HEK293T (cell line): ENCODE measurements around the gene SLC5A2.

Experiments
- CTCF ChIA-PET: fragments of 350-600 bp; formaldehyde crosslinking; extraction: SDS; loops from one replicate; lab custom pipeline; 2021; ENCODE audit warnings: antibody characterized with exemption, inconsistent platforms; lab: Yijun Ruan, JAX
- POLR2A ChIA-PET: fragments of 350-600 bp; formaldehyde crosslinking; extraction: SDS; loops from one replicate; lab custom pipeline; 2020; ENCODE audit warnings: antibody characterized with exemption, inconsistent platforms; lab: Yijun Ruan, JAX
- DNase-seq: peaks from one replicate; pipeline ENCODE4 v3.0.0; 2012; ENCODE audit warnings: mixed read lengths; ENCODE audit errors: extremely low spot score
- BHLHE40 ChIP-seq: fragments of 450-650 bp; IDR thresholded peaks from 2 replicates; pipeline ENCODE4 v1.6.1; 2016; ENCODE audit warnings: mild to moderate bottlenecking, moderate library complexity, borderline replicate concordance
- CTBP1 ChIP-seq: fragments of 450-650 bp; IDR thresholded peaks from 2 replicates; pipeline ENCODE4 v1.6.1; 2016; ENCODE audit warnings: borderline replicate concordance
- ELF4 ChIP-seq: fragments of 450-650 bp; IDR thresholded peaks from 2 replicates; pipeline ENCODE4 v1.6.1; 2017; ENCODE audit warnings: antibody characterized with exemption
- FOXK2 ChIP-seq: fragments of 450-650 bp; IDR thresholded peaks from 2 replicates; pipeline ENCODE4 v1.6.1; 2016; ENCODE audit warnings: mild to moderate bottlenecking
- FOXM1 ChIP-seq: fragments of 450-650 bp; IDR thresholded peaks from 2 replicates; pipeline ENCODE4 v1.6.1; 2017; ENCODE audit warnings: mild to moderate bottlenecking, borderline replicate concordance
- HDGF ChIP-seq: fragments of 450-650 bp; IDR thresholded peaks from 2 replicates; pipeline ENCODE4 v1.6.1; 2017; ENCODE audit warnings: antibody characterized with exemption, borderline replicate concordance
- L3MBTL2 ChIP-seq: fragments of 450-650 bp; conservative IDR thresholded peaks from 2 replicates; pipeline ENCODE4 v1.6.1; 2016; ENCODE audit warnings: mild to moderate bottlenecking
- LEF1 ChIP-seq: fragments of 450-650 bp; IDR thresholded peaks from 2 replicates; pipeline ENCODE4 v1.6.1; 2017; ENCODE audit warnings: mild to moderate bottlenecking, borderline replicate concordance
- NFRKB ChIP-seq: fragments of 450-650 bp; IDR thresholded peaks from 2 replicates; pipeline ENCODE4 v1.6.1; 2016; ENCODE audit warnings: mild to moderate bottlenecking, moderate library complexity
- SP1 ChIP-seq: fragments of 450-650 bp; IDR thresholded peaks from 2 replicates; pipeline ENCODE4 v1.6.1; 2017
- SUZ12 ChIP-seq: fragments of 450-650 bp; IDR thresholded peaks from 2 replicates; pipeline ENCODE4 v1.6.1; 2016; ENCODE audit warnings: mild to moderate bottlenecking
- TARDBP ChIP-seq: fragments of 450-650 bp; IDR thresholded peaks from 2 replicates; pipeline ENCODE4 v1.6.1; 2016
- ZNF384 ChIP-seq: fragments of 450-650 bp; IDR thresholded peaks from 2 replicates; pipeline ENCODE4 v1.6.1; 2016
- TF ChIP-seq, protein P1 (sequence below): fragments of 450-650 bp; IDR thresholded peaks from 2 replicates; pipeline ENCODE4 v1.6.1; 2016

Gene SLC5A2

GRCh38 chr16:31467151-31467773, 15.7 kb upstream of the SLC5A2 start:
- POLR2A ChIA-PET, result no interaction called here
- CTCF ChIA-PET, result no interaction called here
- no peak for DNase-seq
- TF ChIP-seq LEF1, result no peak
- no peak for TF ChIP-seq CTBP1

DNA sequence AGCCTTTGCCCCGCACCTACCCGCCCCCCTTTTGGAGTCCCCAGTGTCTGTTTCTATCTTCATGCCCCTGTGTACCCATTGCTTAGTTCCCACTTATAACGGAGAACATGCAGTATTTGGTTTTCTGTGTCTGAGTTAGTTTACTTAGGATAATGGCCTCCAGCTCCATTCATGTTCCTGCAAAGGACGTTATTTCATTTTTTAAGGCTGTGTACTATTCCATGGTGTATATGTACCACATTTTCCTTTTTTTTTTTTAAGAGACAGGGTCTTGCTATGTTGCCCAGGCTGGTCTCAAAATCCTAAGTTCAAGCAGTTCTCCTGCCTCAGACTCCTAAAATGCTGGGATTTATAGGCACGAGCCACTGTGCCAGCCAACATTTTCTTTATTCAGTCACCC, 15.1 kb upstream of the SLC5A2 start:
- no peak for DNase-seq
- TF ChIP-seq SP1 (no peak), FOXM1 (no peak), SUZ12 (no peak)
- POLR2A ChIA-PET, result interaction anchor here (1.1 kb wide), 1 partner anchor 7 kb away, joined by 5 read pairs; no protein-coding TSS in a partner anchor
- CTCF ChIA-PET, result no interaction called here

DNA sequence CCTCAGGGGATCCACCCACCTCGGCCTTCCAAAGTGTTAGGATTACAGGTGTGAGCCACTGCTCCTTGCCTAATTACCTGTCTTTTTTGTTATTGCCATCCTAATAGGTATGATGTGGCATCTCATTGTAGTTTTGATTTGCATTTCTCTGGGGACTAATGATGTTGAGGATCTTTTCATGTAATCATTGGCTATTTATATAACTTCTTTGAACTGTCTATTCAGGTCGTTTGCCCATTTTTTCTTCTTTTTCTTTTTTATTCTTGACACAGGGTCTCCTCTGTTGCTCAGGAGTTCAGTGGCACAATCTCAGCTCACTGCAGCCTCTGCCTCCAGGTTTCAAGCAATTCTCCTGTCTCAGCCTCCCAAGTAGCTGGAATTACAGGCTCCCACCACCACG, 12.3 kb upstream of the SLC5A2 start:
- CTCF ChIA-PET, result no interaction called here

GRCh38 chr16:31471241-31471874, 11.6 kb upstream of the SLC5A2 start:
- CTCF ChIA-PET, result interaction anchor here (1.3 kb wide), 1 partner anchor 11 kb away, joined by 3 read pairs; no protein-coding TSS in a partner anchor
- DNase-seq, result no peak
- TF ChIP-seq NFRKB, result no peak
- TF ChIP-seq ZNF384, result no peak
- no peak for TF ChIP-seq FOXK2
- no peak for TF ChIP-seq HDGF
- TF ChIP-seq, protein P1, sequence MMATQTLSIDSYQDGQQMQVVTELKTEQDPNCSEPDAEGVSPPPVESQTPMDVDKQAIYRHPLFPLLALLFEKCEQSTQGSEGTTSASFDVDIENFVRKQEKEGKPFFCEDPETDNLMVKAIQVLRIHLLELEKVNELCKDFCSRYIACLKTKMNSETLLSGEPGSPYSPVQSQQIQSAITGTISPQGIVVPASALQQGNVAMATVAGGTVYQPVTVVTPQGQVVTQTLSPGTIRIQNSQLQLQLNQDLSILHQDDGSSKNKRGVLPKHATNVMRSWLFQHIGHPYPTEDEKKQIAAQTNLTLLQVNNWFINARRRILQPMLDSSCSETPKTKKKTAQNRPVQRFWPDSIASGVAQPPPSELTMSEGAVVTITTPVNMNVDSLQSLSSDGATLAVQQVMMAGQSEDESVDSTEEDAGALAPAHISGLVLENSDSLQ, result no peak
- no peak for TF ChIP-seq ELF4
- no peak for TF ChIP-seq L3MBTL2
- TF ChIP-seq FOXM1, result no peak
- no peak for TF ChIP-seq CTBP1
- no peak for TF ChIP-seq SP1
- no peak for TF ChIP-seq SUZ12
- TF ChIP-seq BHLHE40, result no peak
- TF ChIP-seq LEF1, result no peak
- no peak for TF ChIP-seq TARDBP
- POLR2A ChIA-PET, result interaction anchor here (1.0 to 3.9 kb wide), 3 partner anchors 11 to 18 kb away, joined by 3 to 27 read pairs (median 4); partner anchors contain the start of gene ARMC5

More for the DNA sequence above, 12.3 kb upstream of the SLC5A2 start:
- TF ChIP-seq L3MBTL2, result no peak
- POLR2A ChIA-PET, result interaction anchor here (1.5 to 3.9 kb wide), 2 partner anchors 11 to 15 kb away, joined by 3 to 27 read pairs; partner anchors contain the start of gene ARMC5
- no peak for DNase-seq

DNA sequence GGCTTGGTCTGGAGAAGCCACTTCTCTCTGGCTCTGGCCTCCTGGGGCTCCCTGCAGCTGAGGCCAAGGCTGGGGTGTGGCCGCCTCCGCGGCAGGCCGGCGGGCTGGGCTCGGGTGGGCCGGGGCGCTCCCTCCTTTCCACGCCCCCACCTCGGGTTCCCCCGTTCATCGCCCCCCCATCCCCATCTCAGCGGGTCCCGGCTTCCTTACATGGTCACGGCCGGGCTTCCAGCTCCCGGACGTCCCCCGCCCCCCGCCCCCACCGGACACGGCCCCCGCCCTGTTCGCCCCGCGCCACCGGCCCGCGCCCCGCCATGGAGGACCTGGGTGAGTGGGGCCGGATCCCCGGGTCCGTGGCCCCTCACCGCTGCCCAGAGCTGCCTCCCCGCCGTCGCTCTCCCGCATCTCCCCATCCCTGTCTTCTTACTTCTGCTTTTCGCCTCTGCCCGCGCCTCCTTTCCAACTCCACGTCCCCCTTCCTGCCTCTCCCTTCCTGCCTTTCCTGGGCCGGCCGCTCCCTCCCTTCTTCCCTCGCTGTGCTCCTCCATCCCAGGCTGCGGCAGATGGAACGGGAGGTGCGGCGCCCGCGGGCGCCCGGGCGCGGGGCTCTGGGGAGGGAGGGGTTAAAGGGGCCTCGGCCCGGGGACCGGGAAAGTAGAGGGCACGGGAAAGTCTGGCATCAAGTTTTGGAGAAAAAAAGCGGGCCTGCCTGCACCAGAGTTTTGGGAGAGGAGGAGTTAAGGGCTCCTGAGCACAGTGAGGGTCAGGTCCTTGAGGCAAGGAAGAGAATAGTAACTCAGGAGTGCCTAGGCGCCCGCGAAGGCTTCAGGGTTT, 10.8 kb upstream of the SLC5A2 start, which contains the start of gene TGFB1I1:
TGFB1I1 (plus strand) TSS at position 278 of the 834 bp plus-strand sequence; CDS start at position 315, 37 bp downstream.
- ChIA-PET POLR2A (interaction anchor here (1.0 to 3.9 kb wide), 3 partner anchors 12 to 19 kb away, joined by 3 to 27 read pairs (median 4); partner anchors contain the start of gene ARMC5), CTCF (interaction anchor here (1.3 kb wide), 1 partner anchor 11 kb away, joined by 3 read pairs; no protein-coding TSS in a partner anchor)
- peak; percentile 32 for DNase-seq
- TF ChIP-seq HDGF (no peak), L3MBTL2 (no peak; the same call in none of the 2 replicates), FOXM1 (no peak)
- TF ChIP-seq, protein P1, result no peak

DNA sequence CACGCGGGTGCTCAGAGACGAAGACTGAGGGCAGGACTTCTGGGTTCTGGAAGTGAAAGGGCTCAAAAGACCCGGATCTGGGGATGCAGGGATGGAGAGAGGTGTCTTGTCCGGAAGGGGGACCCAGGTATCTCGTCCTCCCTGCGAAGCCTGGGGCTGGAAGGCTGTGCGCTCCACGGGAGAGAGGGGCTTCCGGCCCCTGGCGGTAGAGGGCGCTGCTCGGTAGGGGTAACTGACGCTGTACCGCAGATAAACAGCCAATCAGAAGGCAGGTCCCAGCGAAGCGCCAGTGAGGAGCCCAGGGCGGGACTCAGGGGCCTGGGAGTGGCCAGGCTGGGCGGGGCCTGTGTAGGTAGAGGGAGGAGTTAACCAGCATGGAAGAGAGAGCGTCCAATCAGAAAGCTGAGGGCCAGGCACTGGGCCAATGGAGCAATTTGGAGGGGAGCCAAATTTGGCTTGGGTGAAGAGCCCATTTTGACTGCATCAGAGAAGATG, 10.2 kb upstream of the SLC5A2 start:
- DNase-seq, result peak; percentile 83
- no peak for TF ChIP-seq SP1
- no peak for TF ChIP-seq BHLHE40
- TF ChIP-seq, protein P1, result no peak
- TF ChIP-seq HDGF, result 0 out of 2 replicates have a peak, but pooled peaks have one; percentile 30
- no peak for TF ChIP-seq LEF1
- no peak for TF ChIP-seq ELF4
- CTCF ChIA-PET, result no interaction called here
- POLR2A ChIA-PET, result interaction anchor here (0.7 to 3.9 kb wide), 3 partner anchors 13 to 20 kb away, joined by 3 to 27 read pairs (median 4); partner anchors contain the start of gene ARMC5
